ENCODE data around the gene FAT4. TPM values are rescaled to one million over a fixed set of nuclear protein-coding genes. Genes with fewer than 3 reads are reported as not detected.

Gene FAT4
- total and polyA plus RNA-seq, 2 of the 8 experiments (the other 6 are each of a cell fraction or from before 2014, with no cell fraction given) = 1.3 to 5.3 TPM

DNA sequence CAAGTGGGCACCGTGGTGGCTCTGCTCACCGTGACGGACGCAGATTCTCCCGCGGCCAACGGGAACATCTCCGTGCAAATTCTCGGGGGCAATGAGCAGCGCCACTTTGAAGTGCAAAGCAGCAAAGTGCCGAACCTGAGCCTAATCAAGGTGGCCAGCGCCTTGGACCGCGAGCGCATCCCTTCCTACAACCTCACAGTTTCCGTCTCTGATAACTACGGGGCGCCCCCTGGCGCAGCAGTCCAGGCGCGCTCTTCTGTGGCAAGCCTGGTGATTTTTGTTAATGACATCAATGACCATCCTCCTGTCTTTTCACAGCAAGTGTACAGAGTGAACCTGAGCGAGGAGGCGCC, 2.7 kb downstream of the FAT4 start:
- H2BK120ac ChIP-seq (replicated peaks; ENCODE audit: low read depth, low read length) = no peak overlapping the region
- H3K4me2 ChIP-seq (ENCODE audit: insufficient read depth in 1 of 2, low read depth in 2 of 2, low read length in 2 of 2) = peak overlapping the region; percentile 98 to 100
- H3K9ac ChIP-seq (replicated peaks in 1 of 4; ENCODE audit: extremely low read depth in 1 of 4, low read depth in 3 of 4, low read length in 3 of 4) = no peak overlapping the region
- no peak overlapping the region for H2AK5ac ChIP-seq (ENCODE audit: low read depth, low read length)
- peaks cover 8 to 35% (median 28%) of the 10 kb centered on the region in 4 experiments for H3K27me3 ChIP-seq (replicated peaks in 1 of 4; ENCODE audit: control insufficient read depth in 3 of 4, extremely low read depth in 1 of 4, insufficient read depth in 3 of 4, low read length in 3 of 4)
- H3K4ac ChIP-seq (replicated peaks; ENCODE audit: insufficient read length, low read depth, low read length) = no peak overlapping the region
- H4K5ac ChIP-seq (ENCODE audit: insufficient read length, low read depth, low read length) = no peak overlapping the region
- no peaks in the 10 kb centered on the region for H3K79me2 ChIP-seq (ENCODE audit: control insufficient read depth in 1 of 2, insufficient read depth in 2 of 2, low read length in 2 of 2)
- H3K14ac ChIP-seq (ENCODE audit: insufficient read length) = no peak overlapping the region
- H3K27ac ChIP-seq (ENCODE audit: low read depth, low read length) = no peak overlapping the region
- peak overlapping the region; percentile 48 to 96 (median 78) for H3K4me3 ChIP-seq (ENCODE audit: extremely low read depth in 1 of 4, insufficient read depth in 2 of 4, low read depth in 3 of 4, low read length in 4 of 4)
- no peaks in the 10 kb centered on the region; the same call in 1 of the 2 replicates for H3K79me1 ChIP-seq (ENCODE audit: low read depth, low read length)
- no peaks in the 10 kb centered on the region for H3K36me3 ChIP-seq (ENCODE audit: control insufficient read depth in 2 of 4, insufficient read depth in 4 of 4, low read length in 3 of 4)
- no peaks in the 10 kb centered on the region for H3K9me3 ChIP-seq (ENCODE audit: insufficient read depth in 2 of 2, low read depth in 1 of 2, low read length in 1 of 2)
- no peak overlapping the region for H2BK5ac ChIP-seq (ENCODE audit: low read depth, low read length)
- no peak overlapping the region for H4K91ac ChIP-seq (replicated peaks; ENCODE audit: insufficient read length, low read length)
- peak overlapping the region; percentile 86; the same call in 1 of the 2 replicates for H2AFZ ChIP-seq (ENCODE audit: low read length)
- ChIA-PET CTCF (ENCODE audit: partially characterized antibody) (interaction anchor here (0.9 to 4.8 kb wide), 19 partner anchors 9 to 1063 kb away, joined by 3 to 29 read pairs (median 3); no protein-coding TSS in a partner anchor), POLR2A (ENCODE audit: partially characterized antibody) (no interaction called here)
- no peak overlapping the region for H3K23ac ChIP-seq (ENCODE audit: insufficient read length)
- WGBS, 2 experiments (ENCODE audit: extremely low coverage in 1 of 2, insufficient coverage in 1 of 2, insufficient read length in 1 of 2, insufficient replicate concordance in 2 of 2, low coverage in 1 of 2, low lambda C conversion rate in 2 of 2, missing lambda C conversion rate in 1 of 2) = 8% methylated on average over 22 of the region's 23 CpGs; no CpG with 5 or more reads in 1 of the 2 experiments
- peaks cover 5 to 17% (median 7%) of the 10 kb centered on the region in 4 experiments; a peak in 6 of 7 replicates for H3K4me1 ChIP-seq (replicated peaks in 1 of 4; ENCODE audit: control insufficient read depth in 3 of 4, insufficient read depth in 4 of 4, low read length in 3 of 4)
- no peak overlapping the region for H4K8ac ChIP-seq (ENCODE audit: extremely low read depth, insufficient read depth, low read length)
- peaks cover 24% of the 10 kb centered on the region for H3K23me2 ChIP-seq (ENCODE audit: low read depth, low read length)
- no peak for FAIRE-seq
- no peak for DNase-seq (ENCODE audit: low read depth in 1 of 2, low spot score in 2 of 2)
- no peak overlapping the region for H2BK15ac ChIP-seq (ENCODE audit: low read length)
- no peak overlapping the region for H3K18ac ChIP-seq (ENCODE audit: extremely low read depth, low read length)
- H4K20me1 ChIP-seq (replicated peaks in 1 of 2; ENCODE audit: control insufficient read depth in 1 of 2, insufficient read depth in 2 of 2, low read length in 2 of 2) = peaks cover 3 to 8% of the 10 kb centered on the region in 2 experiments
- H2BK12ac ChIP-seq (ENCODE audit: low read depth, low read length) = no peak overlapping the region
- no peak overlapping the region for H3K56ac ChIP-seq (replicated peaks; ENCODE audit: insufficient read length, low read depth, low read length)
- H2BK20ac ChIP-seq (ENCODE audit: low read length) = no peak overlapping the region
- TF ChIP-seq SAP30 (IDR thresholded peaks at IDR 0.05; ENCODE audit: insufficient read depth, insufficient replicate concordance, low read length) (no peak), POLR2A (IDR thresholded peaks at IDR 0.05; ENCODE audit: control extremely low read depth in 1 of 2, low read depth in 2 of 2, low read length in 2 of 2) (no peak), TAF1 (IDR thresholded peaks at IDR 0.05; ENCODE audit: low read depth, low read length) (no peak), PHF8 (conservative IDR thresholded peaks at IDR 0.05; ENCODE audit: low read depth, low read length) (0 out of 2 replicates have a peak, but pooled peaks have one; percentile 7), NRF1 (IDR thresholded peaks at IDR 0.05; ENCODE audit: low read depth, low read length) (no peak), CHD1 (IDR thresholded peaks at IDR 0.05; ENCODE audit: low read depth, low read length) (no peak), HDAC2 (IDR thresholded peaks at IDR 0.05; ENCODE audit: borderline replicate concordance in 1 of 2, low read depth in 2 of 2, low read length in 2 of 2) (no peak), FOSL1 (IDR thresholded peaks at IDR 0.05; ENCODE audit: insufficient read depth, low read depth, low read length) (no peak), HDAC6 (IDR thresholded peaks at IDR 0.05; ENCODE audit: low read depth, low read length) (no peak), ZNF274 (IDR thresholded peaks at IDR 0.05; ENCODE audit: borderline replicate concordance, extremely low read depth, low read length) (no peak), BACH1 (IDR thresholded peaks at IDR 0.05; ENCODE audit: low read length) (no peak), SP2 (IDR thresholded peaks at IDR 0.05; ENCODE audit: low read length) (no peak), SP4 (IDR thresholded peaks at IDR 0.05; ENCODE audit: low read length) (no peak), NANOG (IDR thresholded peaks at IDR 0.05; ENCODE audit: insufficient read depth, low read depth, low read length, poor library complexity, severe bottlenecking) (no peak)
